ENCODE measurements around the gene DLG2. TPM values are rescaled to one million over a fixed set of nuclear protein-coding genes. Genes with fewer than 3 reads are reported as not detected.

The DLG2 gene
- total RNA-seq, 1 donor from 2014 or later, result 7.2 TPM

DNA sequence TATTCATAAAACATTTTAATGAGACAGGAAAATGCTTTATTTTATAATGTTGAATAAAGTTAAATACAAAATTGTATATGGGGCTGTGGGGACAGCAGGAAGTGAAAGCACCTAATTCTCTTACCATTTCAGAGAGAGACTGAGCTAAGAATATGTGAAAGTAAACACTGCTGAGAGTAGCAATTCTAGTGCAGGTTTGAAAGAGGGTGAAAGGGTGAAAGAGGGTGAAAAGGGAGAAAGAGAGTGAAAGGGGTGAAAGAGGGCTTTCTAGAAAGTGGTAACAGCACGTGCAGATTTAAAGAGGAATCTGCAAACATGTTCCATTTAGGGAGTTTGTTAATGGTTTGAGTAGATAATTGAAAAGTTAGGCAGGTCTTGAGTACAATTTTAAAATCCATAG lies 1689.0 kb downstream of the DLG2 start:
- TF ChIP-seq, protein P1, sequence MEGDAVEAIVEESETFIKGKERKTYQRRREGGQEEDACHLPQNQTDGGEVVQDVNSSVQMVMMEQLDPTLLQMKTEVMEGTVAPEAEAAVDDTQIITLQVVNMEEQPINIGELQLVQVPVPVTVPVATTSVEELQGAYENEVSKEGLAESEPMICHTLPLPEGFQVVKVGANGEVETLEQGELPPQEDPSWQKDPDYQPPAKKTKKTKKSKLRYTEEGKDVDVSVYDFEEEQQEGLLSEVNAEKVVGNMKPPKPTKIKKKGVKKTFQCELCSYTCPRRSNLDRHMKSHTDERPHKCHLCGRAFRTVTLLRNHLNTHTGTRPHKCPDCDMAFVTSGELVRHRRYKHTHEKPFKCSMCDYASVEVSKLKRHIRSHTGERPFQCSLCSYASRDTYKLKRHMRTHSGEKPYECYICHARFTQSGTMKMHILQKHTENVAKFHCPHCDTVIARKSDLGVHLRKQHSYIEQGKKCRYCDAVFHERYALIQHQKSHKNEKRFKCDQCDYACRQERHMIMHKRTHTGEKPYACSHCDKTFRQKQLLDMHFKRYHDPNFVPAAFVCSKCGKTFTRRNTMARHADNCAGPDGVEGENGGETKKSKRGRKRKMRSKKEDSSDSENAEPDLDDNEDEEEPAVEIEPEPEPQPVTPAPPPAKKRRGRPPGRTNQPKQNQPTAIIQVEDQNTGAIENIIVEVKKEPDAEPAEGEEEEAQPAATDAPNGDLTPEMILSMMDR (IDR thresholded peaks at IDR 0.05), result no peak
- no peak overlapping the region for H3K27ac ChIP-seq
- no peaks in the 10 kb centered on the region for H3K9me3 ChIP-seq
- H3K36me3 ChIP-seq, result no peaks in the 10 kb centered on the region
- no peaks in the 10 kb centered on the region for H3K27me3 ChIP-seq (ENCODE audit: low read depth)
- H3K4me1 ChIP-seq, result no peaks in the 10 kb centered on the region
- DNase-seq, result no peak
- H3K4me3 ChIP-seq, result no peak overlapping the region
- intact Hi-C loops (cut with DNase I), result no loop called here
- no peak for ATAC-seq

- intact Hi-C loops (cut with DNase I), result no loop called here
- no peaks in the 10 kb centered on the region for H3K27me3 ChIP-seq (ENCODE audit: low read depth)
- no peaks in the 10 kb centered on the region for H3K4me1 ChIP-seq
- no peaks in the 10 kb centered on the region for H3K9me3 ChIP-seq
- H3K27ac ChIP-seq, result no peak overlapping the region
- no peaks in the 10 kb centered on the region for H3K36me3 ChIP-seq
- no peak overlapping the region for H3K4me3 ChIP-seq
- TF ChIP-seq, protein P1 (IDR thresholded peaks at IDR 0.05), result no peak
- no peak for DNase-seq
- no peak for ATAC-seq
Observed at GRCh38 chr11:83933008-83933407, 1694.1 kb downstream of the DLG2 start.

DNA sequence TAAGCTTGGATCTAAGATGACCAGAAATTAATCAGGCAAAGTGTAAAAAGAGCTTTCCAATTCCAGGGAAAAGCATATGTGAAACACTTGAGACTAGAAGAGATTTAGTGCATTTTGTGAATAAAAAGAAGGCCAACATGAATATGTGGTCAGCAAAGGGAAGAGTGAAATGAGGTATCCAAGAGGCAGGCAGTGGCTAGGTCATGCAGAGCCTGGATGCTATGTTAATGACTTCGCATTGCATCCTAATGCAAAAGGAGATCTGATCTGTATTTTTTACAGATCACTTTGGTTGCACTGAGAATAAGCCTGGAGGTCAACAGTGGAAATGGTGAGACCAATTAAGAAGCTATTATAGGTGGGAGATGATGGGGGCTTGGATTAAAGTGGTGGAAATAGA lies 1699.7 kb downstream of the DLG2 start:
- Histone ChIP-seq H3K9me3 (no peaks in the 10 kb centered on the region), H3K36me3 (no peaks in the 10 kb centered on the region), H3K4me3 (no peak overlapping the region), H3K4me1 (no peaks in the 10 kb centered on the region), H3K27ac (no peak overlapping the region), H3K27me3 (ENCODE audit: low read depth) (no peaks in the 10 kb centered on the region)
- TF ChIP-seq, protein P1 (IDR thresholded peaks at IDR 0.05), result no peak
- ATAC-seq (no peak), DNase-seq (no peak)
- intact Hi-C loops (cut with DNase I), result no loop called here

DNA sequence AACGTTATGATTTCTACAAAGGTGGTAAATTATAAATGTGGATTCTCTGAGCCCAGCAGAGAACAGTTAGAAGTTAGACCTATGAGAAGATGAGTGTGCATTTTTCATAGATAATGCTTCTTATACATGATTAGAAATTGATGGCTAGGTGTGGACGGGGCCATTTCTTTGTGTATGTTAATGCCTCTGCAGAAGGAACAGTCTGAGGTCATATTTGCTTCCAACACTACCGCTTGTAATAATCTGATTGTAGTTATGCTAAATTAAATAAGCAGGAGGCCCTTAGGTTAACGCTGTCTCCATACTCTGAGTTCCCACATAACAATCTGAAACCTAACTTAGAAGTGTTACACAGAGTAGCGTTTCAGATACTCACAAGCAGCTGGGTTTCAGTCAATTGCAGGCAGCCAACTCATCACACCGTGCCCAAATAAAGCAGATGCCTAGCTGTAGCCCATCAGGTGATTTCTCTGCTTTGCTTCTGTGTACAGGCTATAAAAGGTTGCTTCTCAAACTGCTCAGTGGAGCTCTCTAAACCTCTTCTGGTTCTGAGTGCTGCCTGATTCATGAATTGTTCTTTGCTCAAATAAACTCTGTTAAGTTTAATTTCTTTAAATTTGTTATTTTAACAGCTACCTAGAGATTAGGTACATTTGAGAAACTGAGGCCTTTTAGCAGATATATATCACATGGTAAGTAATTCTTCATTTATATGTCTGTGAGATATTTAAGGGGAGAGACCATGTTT lies 1702.2 kb downstream of the DLG2 start:
- intact Hi-C loops (cut with DNase I), result no loop called here
- no peak overlapping the region for H3K4me3 ChIP-seq
- TF ChIP-seq, protein P1 (IDR thresholded peaks at IDR 0.05), result no peak
- H3K36me3 ChIP-seq, result no peaks in the 10 kb centered on the region
- H3K4me1 ChIP-seq, result no peaks in the 10 kb centered on the region
- DNase-seq (no peak), ATAC-seq (no peak)
- H3K27ac ChIP-seq, result no peak overlapping the region
- H3K27me3 ChIP-seq (ENCODE audit: low read depth), result no peaks in the 10 kb centered on the region
- no peaks in the 10 kb centered on the region for H3K9me3 ChIP-seq

DNA sequence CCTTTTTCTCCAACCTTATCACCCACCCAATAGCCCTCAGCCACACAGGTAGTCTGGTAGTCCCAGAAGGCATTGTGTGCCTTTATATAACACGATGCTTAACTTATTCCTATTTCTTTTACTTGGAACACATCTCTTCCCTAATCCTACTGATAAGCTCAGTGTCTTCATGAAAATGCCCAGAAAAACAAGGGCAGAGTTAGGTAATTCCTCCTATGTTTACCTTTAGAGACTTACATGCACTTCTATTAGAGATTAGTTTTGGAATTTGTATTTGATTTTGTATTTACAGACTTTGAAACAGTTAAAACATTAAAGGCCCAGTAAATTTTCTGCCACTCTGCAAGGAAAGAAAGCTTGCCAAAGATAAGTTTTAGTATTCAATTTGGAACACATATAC lies 1703.2 kb downstream of the DLG2 start:
- Histone ChIP-seq H3K4me3 (no peak overlapping the region), H3K27ac (no peak overlapping the region), H3K9me3 (no peaks in the 10 kb centered on the region), H3K4me1 (no peaks in the 10 kb centered on the region), H3K36me3 (no peaks in the 10 kb centered on the region), H3K27me3 (ENCODE audit: low read depth) (no peaks in the 10 kb centered on the region)
- intact Hi-C loops (cut with DNase I), result no loop called here
- TF ChIP-seq, protein P1 (IDR thresholded peaks at IDR 0.05), result no peak
- DNase-seq (no peak), ATAC-seq (no peak)
